ENCODE results near the gene NIFK.
"Not testable (repeated sequence)": the region's sequence is repeated elsewhere in the genome, so short reads cannot be mapped to it uniquely, and the experiment has no call there.

NIFK gene

DNA sequence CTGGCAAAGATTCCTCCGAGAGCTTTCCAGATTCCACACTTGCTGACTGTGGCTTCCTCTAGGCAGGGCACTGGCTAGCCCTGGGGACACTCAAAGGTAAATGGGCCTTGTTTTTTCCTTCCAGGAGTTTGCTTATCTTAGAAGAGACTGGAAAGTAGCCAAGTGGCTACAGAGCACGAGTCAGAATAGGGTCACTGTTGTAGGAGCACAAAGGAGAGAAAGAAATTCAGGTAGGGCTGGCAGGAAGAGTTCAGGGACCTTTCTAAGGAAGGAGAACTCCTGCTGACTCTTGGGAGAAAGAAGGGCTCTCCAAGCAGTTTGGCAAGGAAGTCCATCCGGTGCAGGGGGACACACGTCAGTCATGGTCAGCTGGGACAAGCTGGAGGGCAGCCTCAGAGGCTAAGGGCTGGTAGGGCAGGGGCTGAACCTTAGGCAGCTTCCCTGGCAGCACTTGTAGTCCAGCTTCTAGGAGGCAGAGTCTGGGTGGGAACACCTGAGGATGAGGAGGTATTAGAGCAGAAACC lies 39.5 kb downstream of the NIFK start:
- no peak for DNase-seq (ENCODE audit: low read depth, low spot score)
- H3K27ac ChIP-seq = peak overlapping the region; percentile 46

DNA sequence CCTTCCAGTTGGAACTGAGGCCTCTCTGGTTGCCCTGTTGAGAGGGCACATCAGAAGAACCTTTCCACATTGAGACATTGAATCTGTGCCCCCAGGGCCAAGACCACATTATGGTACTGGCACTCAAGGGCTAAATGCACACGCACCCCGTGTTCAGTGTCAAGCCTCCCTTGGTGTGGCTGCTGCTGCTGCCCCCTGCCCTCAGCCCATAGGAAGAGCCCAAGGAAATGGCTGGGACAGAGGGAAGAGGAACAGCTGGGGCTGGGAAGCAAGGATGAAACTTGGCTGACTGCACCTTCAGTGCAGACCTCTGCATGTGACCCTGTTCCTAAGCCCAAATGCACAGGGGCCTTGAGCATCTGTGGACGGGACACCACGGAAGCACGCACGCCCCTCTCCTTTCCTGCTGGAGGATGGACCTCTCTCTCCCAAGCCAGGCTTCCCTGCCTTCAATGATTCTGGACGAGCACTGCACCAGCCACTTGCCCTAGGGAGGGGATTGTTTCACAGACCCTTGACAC lies 40.2 kb downstream of the NIFK start:
- DNase-seq (ENCODE audit: low read depth, low spot score) = no peak
- peak overlapping the region; percentile 46 for H3K27ac ChIP-seq

DNA sequence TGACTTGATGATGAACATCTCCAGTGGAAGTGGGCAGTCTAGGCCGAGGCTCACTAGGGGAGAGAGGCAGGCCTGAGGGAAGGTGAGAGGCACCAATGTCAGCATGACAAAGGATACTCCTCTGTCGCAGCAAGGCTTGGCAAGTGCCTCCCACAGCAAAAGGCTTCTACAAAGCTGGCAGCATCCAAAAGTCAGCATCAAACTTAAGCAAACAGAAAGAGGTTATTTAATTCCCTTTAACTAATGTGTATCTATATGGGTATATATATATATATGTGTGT lies 41.6 kb downstream of the NIFK start:
- H3K27ac ChIP-seq = peak overlapping the region; percentile 41
- DNase-seq (ENCODE audit: low read depth, low spot score) = no peak

- DNase-seq (ENCODE audit: low read depth, low spot score) = no peak
- peak overlapping the region; percentile 41 for H3K27ac ChIP-seq
Observed at GRCh38 chr2:121694398-121695170, 42.1 kb downstream of the NIFK start.

DNA sequence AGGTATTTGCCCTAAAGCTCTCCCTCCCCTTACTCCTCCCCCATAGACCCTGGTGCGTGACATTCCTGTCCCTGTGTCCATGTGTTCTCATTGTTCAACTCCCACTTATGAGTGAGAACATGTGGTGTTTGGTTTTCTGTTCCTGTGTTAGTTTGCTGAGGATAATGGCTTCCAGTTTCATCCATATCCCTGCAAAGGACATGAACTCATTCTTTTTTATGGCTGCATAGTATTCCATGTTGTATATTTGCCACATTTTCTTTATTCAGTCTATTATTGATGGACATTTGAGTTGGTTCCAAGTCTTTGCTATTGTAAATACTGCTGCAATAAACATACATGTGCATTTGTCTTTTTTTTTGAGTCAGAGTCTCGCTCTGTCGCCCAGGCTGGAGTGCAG lies 46.1 kb downstream of the NIFK start:
- DNase-seq (ENCODE audit: low read depth, low spot score); H3K27ac ChIP-seq: not testable (repeated sequence)

DNA sequence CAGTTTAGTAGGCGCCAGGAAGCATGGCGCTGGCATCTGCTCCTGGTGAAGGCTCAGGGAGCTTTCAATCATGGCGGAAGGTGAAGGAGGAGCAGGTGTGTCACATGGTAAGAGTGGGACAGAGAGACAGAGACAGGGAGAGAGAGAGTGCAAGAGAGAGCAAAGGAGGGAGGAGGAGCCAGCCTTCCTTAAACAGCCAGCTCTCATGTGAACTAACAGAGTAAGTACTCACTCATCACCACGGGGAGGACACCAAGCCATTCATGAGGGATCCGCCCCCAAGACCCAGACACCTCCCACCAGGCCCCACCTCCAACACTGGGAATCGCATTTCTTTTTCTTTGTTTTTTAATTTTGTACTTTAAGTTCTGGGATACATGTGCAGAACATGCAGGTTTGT lies 46.6 kb downstream of the NIFK start:
- H3K27ac ChIP-seq = no peak overlapping the region
- DNase-seq (ENCODE audit: low read depth, low spot score) = no peak

GRCh38 chr2:121689356-121689755 lies 47.3 kb downstream of the NIFK start:
- DNase-seq (ENCODE audit: low read depth, low spot score) = no peak
- no peak overlapping the region for H3K27ac ChIP-seq

GRCh38 chr2:121688820-121689219 lies 47.9 kb downstream of the NIFK start:
- DNase-seq (ENCODE audit: low read depth, low spot score) = no peak
- no peak overlapping the region for H3K27ac ChIP-seq

DNA sequence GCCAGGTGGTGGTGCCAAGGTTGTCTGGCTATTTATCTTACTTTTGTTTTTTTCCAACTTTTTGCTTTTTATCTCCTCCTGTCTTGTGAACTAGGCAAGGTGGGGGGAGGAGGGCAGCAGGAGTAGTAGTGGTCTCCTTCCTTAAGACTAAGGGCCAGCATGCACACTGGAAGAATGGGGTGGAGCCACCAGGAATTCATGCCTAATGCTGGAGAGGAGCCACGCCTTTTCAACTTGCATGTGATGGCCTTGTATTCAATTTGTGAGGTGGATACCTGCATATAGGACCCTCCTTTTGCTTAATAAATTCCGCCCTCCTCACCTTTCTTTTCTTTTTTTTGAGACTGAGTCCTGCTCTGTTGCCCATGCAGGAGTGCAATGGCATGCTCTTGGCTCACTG lies 49.8 kb downstream of the NIFK start:
- no peak for DNase-seq (ENCODE audit: low read depth, low spot score)
- no peak overlapping the region for H3K27ac ChIP-seq

DNA sequence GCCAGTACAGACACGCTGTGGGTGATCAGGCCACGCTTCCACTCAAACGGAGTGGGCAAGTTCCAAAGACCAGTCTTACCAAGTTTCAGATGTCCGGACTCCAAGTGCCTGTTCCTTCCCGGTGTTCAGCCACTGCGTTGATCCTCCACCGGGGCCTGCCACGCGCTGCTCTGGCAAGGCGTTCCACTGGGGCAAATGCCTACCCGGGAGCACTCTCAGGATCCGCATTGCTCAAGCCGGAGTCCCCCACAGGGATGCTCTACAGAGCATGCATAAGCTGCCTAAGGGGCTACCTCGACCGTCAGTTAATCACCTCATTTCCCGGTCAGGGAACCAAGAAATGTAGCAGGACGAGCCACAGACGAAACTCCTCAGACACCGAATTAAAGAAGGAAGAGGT lies 50.5 kb downstream of the NIFK start:
- DNase-seq (ENCODE audit: low read depth, low spot score) = no peak
- H3K27ac ChIP-seq = no peak overlapping the region

GRCh38 chr2:121682396-121683298 lies 54.0 kb downstream of the NIFK start:
- no peak for DNase-seq (ENCODE audit: low read depth, low spot score)
- no peak overlapping the region for H3K27ac ChIP-seq

- no peak for DNase-seq (ENCODE audit: low read depth, low spot score)
- no peak overlapping the region for H3K27ac ChIP-seq
Observed at GRCh38 chr2:121677855-121678254, 58.8 kb downstream of the NIFK start.

Data from epithelial cell of prostate (primary cell).